ENCODE data around the gene TOR2A. TPM values are rescaled to one million over a fixed set of nuclear protein-coding genes. Genes with fewer than 3 reads are reported as not detected.

The TOR2A gene
- total RNA-seq, 1 donor: 4.7 TPM

GRCh38 chr9:127697575-127697974 is 37.5 kb downstream of the TOR2A start:
- Histone ChIP-seq H3K4me1 (ENCODE audit: insufficient read depth, low read length) (peaks cover 3% of the 10 kb centered on the region), H3K79me2 (ENCODE audit: insufficient read depth, low read length) (no peaks in the 10 kb centered on the region), H2AFZ (ENCODE audit: low read length) (no peak overlapping the region), H3K27ac (ENCODE audit: low read depth, low read length) (no peak overlapping the region), H3K9me3 (ENCODE audit: low read depth, low read length) (no peaks in the 10 kb centered on the region), H3K36me3 (ENCODE audit: insufficient read depth, low read length) (peaks cover 4% of the 10 kb centered on the region), H4K20me1 (ENCODE audit: insufficient read depth, low read length) (no peaks in the 10 kb centered on the region), H3K4me3 (ENCODE audit: insufficient read depth, low read length) (no peak overlapping the region), H3K27me3 (ENCODE audit: insufficient read depth, low read length) (no peaks in the 10 kb centered on the region), H3K4me2 (ENCODE audit: insufficient read depth, low read length) (no peak overlapping the region)
- DNase-seq (ENCODE audit: insufficient read length, low spot score, missing footprints): no peak
- no peak for TF ChIP-seq CTCF (IDR thresholded peaks at IDR 0.05; ENCODE audit: extremely low read depth, low read depth, low read length)

- Histone ChIP-seq H4K20me1 (ENCODE audit: insufficient read depth, low read length) (no peaks in the 10 kb centered on the region), H3K4me2 (ENCODE audit: insufficient read depth, low read length) (no peak overlapping the region), H3K79me2 (ENCODE audit: insufficient read depth, low read length) (no peaks in the 10 kb centered on the region), H3K4me3 (ENCODE audit: insufficient read depth, low read length) (no peak overlapping the region), H3K27me3 (ENCODE audit: insufficient read depth, low read length) (no peaks in the 10 kb centered on the region), H2AFZ (ENCODE audit: low read length) (no peak overlapping the region), H3K27ac (ENCODE audit: low read depth, low read length) (no peak overlapping the region), H3K36me3 (ENCODE audit: insufficient read depth, low read length) (peaks cover 16% of the 10 kb centered on the region), H3K4me1 (ENCODE audit: insufficient read depth, low read length) (peaks cover 3% of the 10 kb centered on the region), H3K9me3 (ENCODE audit: low read depth, low read length) (no peaks in the 10 kb centered on the region)
- no peak for TF ChIP-seq CTCF (IDR thresholded peaks at IDR 0.05; ENCODE audit: extremely low read depth, low read depth, low read length)
- peak; percentile 72 for DNase-seq (ENCODE audit: insufficient read length, low spot score, missing footprints)
These were observed 40.0 kb downstream of the TOR2A start for GRCh38 chr9:127694890-127695720.

GRCh38 chr9:127693697-127694096 is 41.4 kb downstream of the TOR2A start:
- Histone ChIP-seq H4K20me1 (ENCODE audit: insufficient read depth, low read length) (no peaks in the 10 kb centered on the region), H3K9me3 (ENCODE audit: low read depth, low read length) (no peaks in the 10 kb centered on the region), H2AFZ (ENCODE audit: low read length) (no peak overlapping the region), H3K27me3 (ENCODE audit: insufficient read depth, low read length) (no peaks in the 10 kb centered on the region), H3K79me2 (ENCODE audit: insufficient read depth, low read length) (no peaks in the 10 kb centered on the region), H3K36me3 (ENCODE audit: insufficient read depth, low read length) (peaks cover 17% of the 10 kb centered on the region), H3K4me2 (ENCODE audit: insufficient read depth, low read length) (no peak overlapping the region), H3K4me1 (ENCODE audit: insufficient read depth, low read length) (no peaks in the 10 kb centered on the region), H3K4me3 (ENCODE audit: insufficient read depth, low read length) (no peak overlapping the region), H3K27ac (ENCODE audit: low read depth, low read length) (no peak overlapping the region)
- no peak for DNase-seq (ENCODE audit: insufficient read length, low spot score, missing footprints)
- TF ChIP-seq CTCF (IDR thresholded peaks at IDR 0.05; ENCODE audit: extremely low read depth, low read depth, low read length): no peak

GRCh38 chr9:127693143-127693542 is 42.0 kb downstream of the TOR2A start:
- Histone ChIP-seq H3K36me3 (ENCODE audit: insufficient read depth, low read length) (peaks cover 18% of the 10 kb centered on the region), H3K27me3 (ENCODE audit: insufficient read depth, low read length) (no peaks in the 10 kb centered on the region), H4K20me1 (ENCODE audit: insufficient read depth, low read length) (no peaks in the 10 kb centered on the region), H3K4me2 (ENCODE audit: insufficient read depth, low read length) (no peak overlapping the region), H3K9me3 (ENCODE audit: low read depth, low read length) (no peaks in the 10 kb centered on the region), H2AFZ (ENCODE audit: low read length) (no peak overlapping the region), H3K4me3 (ENCODE audit: insufficient read depth, low read length) (no peak overlapping the region), H3K4me1 (ENCODE audit: insufficient read depth, low read length) (no peaks in the 10 kb centered on the region), H3K27ac (ENCODE audit: low read depth, low read length) (no peak overlapping the region), H3K79me2 (ENCODE audit: insufficient read depth, low read length) (no peaks in the 10 kb centered on the region)
- DNase-seq (ENCODE audit: insufficient read length, low spot score, missing footprints): peak; percentile 46
- TF ChIP-seq CTCF (IDR thresholded peaks at IDR 0.05; ENCODE audit: extremely low read depth, low read depth, low read length): no peak

All from osteoblast (primary cell).